DND-41 (cell line): ENCODE results near the gene DIS3L2.

Experiments
- ATAC-seq: fragments of 200-7000 bp; cut with Tn5 transposase; 3 replicates; pipeline ENCODE4 v1.9.1; 2021; ENCODE audit warnings: low read depth; ENCODE audit not compliant: insufficient read depth
- DNase-seq: peaks from one replicate; pipeline ENCODE4 v3.0.0-alpha.2; 2020
- H2AFZ ChIP-seq: 2 replicates; pipeline ENCODE4 v1.6.0; 2012; ENCODE audit warnings: low read depth, low read length
- H3K27ac ChIP-seq: 2 replicates; pipeline ENCODE4 v1.5.1; 2012; ENCODE audit warnings: low read length, inconsistent platforms
- H3K27me3 ChIP-seq: fragments of 200-600 bp; sonication (generic); 2 replicates; pipeline ENCODE4 v1.6.0; 2012; ENCODE audit warnings: low read length, mild to moderate bottlenecking, inconsistent platforms; ENCODE audit not compliant: insufficient read depth, poor library complexity
- H3K36me3 ChIP-seq: 2 replicates; pipeline ENCODE4 v1.5.1; 2012; ENCODE audit warnings: low read length, inconsistent platforms; ENCODE audit not compliant: insufficient read depth
- H3K4me1 ChIP-seq: 2 replicates; pipeline ENCODE4 v1.5.1; 2012; ENCODE audit warnings: mild to moderate bottlenecking, low read length; ENCODE audit not compliant: insufficient read depth
- H3K4me2 ChIP-seq: 2 replicates; pipeline ENCODE4 v1.6.0; 2012; ENCODE audit warnings: mild to moderate bottlenecking, moderate library complexity, low read length, inconsistent platforms; ENCODE audit not compliant: insufficient read depth
- H3K4me3 ChIP-seq, 2 experiments: fragments of 200-600 bp in 1 of 2; shearing (Covaris generic) in 1 of 2; 2 replicates each; pipeline ENCODE4 v1.5.1; 2012 to 2016; ENCODE audit warnings: inconsistent platforms in 2 of 2, low read length in 2 of 2, mild to moderate bottlenecking in 2 of 2, low read depth in 1 of 2, moderate library complexity in 1 of 2
- H3K79me2 ChIP-seq: 2 replicates; pipeline ENCODE4 v1.6.0; 2012; ENCODE audit warnings: low read length, inconsistent platforms; ENCODE audit not compliant: insufficient read depth
- H3K9ac ChIP-seq: 2 replicates; pipeline ENCODE4 v1.6.0; 2012; ENCODE audit warnings: low read depth, mild to moderate bottlenecking, inconsistent platforms, low read length, moderate library complexity
- H3K9me3 ChIP-seq: 2 replicates; pipeline ENCODE4 v1.5.1; 2012; ENCODE audit warnings: low read length, moderate library complexity, mild to moderate bottlenecking, inconsistent platforms; ENCODE audit not compliant: insufficient read depth, severe bottlenecking
- H4K20me1 ChIP-seq: 2 replicates; pipeline ENCODE4 v1.6.0; 2012; ENCODE audit warnings: low read length; ENCODE audit not compliant: insufficient read depth
- CTCF ChIP-seq: IDR thresholded peaks from 2 replicates; pipeline ENCODE4 v1.5.1; 2012; ENCODE audit warnings: borderline replicate concordance, low read length, moderate library complexity, mild to moderate bottlenecking; ENCODE audit not compliant: poor library complexity, severe bottlenecking; ENCODE audit errors: extremely low read depth
- EZH2 ChIP-seq: IDR thresholded peaks from 3 replicates; pipeline ENCODE4 v1.6.1; 2012; ENCODE audit warnings: borderline replicate concordance, low read depth, mild to moderate bottlenecking, moderate library complexity, low read length, inconsistent platforms; ENCODE audit not compliant: severe bottlenecking

The DIS3L2 gene

DNA sequence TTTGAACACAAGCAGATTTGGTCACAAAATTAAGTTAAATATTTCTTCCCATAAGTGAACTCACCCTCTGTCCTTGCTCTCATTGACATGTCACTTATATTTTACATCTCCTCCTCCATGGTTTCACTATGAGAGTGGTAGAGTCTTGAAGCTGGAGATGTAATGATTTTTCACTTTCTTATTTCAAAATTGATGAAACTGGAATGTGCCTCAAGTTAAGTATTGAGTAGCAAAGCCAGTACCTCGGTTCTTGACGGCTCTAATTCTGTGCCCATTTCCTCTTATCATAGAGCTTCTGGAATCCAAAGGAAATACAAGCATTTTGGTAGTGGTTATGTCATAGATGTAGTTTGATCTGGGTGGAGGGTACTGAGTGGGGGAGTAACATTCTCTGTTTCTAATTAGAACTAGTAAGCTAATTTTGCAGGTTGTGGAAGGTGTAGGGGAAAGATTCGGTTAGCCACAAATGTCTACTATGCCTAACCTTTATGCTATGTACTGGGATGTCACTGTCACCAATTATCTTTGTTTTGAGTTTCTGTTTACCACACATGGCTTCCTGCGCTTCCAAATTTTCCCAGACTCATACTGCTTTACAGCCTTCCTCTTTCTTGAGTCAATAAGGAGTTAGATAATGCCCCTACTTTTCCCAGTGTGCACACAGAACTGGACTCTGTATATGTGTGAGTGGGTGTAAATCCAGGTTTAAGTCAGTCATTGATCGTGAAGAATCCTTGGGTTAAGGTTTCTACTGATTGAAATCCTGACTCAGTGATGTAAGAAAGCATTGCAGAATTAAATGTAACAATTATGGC lies 96.8 kb downstream of the DIS3L2 start:
- Histone ChIP-seq H3K4me3 (no peak overlapping the region), H4K20me1 (no peaks in the 10 kb centered on the region; the same call in 1 of the 2 replicates), H3K4me2 (no peak overlapping the region), H3K27me3 (no peaks in the 10 kb centered on the region), H3K79me2 (no peaks in the 10 kb centered on the region; the same call in 1 of the 2 replicates), H3K4me1 (no peaks in the 10 kb centered on the region), H3K9ac (no peak overlapping the region), H3K36me3 (no peaks in the 10 kb centered on the region), H3K27ac (no peak overlapping the region), H3K9me3 (no peaks in the 10 kb centered on the region), H2AFZ (no peak overlapping the region)
- no peak for TF ChIP-seq CTCF
- TF ChIP-seq EZH2, result no peak
- ATAC-seq (no peak), DNase-seq (no peak)

GRCh38 chr2:232058931-232059330 lies 97.4 kb downstream of the DIS3L2 start:
- Histone ChIP-seq H3K79me2 (no peaks in the 10 kb centered on the region; the same call in none of the 2 replicates), H2AFZ (no peak overlapping the region), H3K36me3 (no peaks in the 10 kb centered on the region), H3K9ac (no peak overlapping the region), H4K20me1 (no peaks in the 10 kb centered on the region; the same call in 1 of the 2 replicates), H3K4me1 (no peaks in the 10 kb centered on the region), H3K4me2 (no peak overlapping the region), H3K27me3 (no peaks in the 10 kb centered on the region), H3K4me3 (no peak overlapping the region), H3K9me3 (no peaks in the 10 kb centered on the region), H3K27ac (no peak overlapping the region)
- TF ChIP-seq CTCF (no peak), EZH2 (no peak)
- no peak for DNase-seq
- ATAC-seq, result no peak

DNA sequence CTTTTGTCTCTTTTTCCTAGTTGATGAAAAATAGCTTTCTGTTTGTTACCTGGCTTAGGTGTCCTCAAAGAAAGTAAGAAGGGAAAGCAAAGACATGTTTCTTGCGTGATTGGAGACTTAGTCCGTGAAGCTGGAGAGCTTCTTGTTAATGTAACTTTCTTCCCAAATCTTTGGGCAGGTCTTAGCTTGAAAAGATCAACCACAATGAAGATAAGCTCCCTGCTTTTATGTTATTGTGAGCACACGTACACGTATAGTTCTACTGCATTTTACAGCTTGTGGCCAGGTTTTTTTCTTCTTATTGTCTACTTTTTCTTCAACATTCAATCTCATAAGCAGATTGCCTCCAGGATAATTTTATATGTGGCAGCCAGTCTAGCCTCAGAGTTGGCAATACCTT lies 99.8 kb downstream of the DIS3L2 start:
- peaks cover 2% of the 10 kb centered on the region for H3K79me2 ChIP-seq
- H3K36me3 ChIP-seq, result no peaks in the 10 kb centered on the region
- no peaks in the 10 kb centered on the region for H3K4me1 ChIP-seq
- TF ChIP-seq CTCF, result no peak
- TF ChIP-seq EZH2, result no peak
- no peaks in the 10 kb centered on the region for H3K27me3 ChIP-seq
- no peak overlapping the region for H3K4me2 ChIP-seq
- H3K9me3 ChIP-seq, result no peaks in the 10 kb centered on the region
- H3K27ac ChIP-seq, result no peak overlapping the region
- H2AFZ ChIP-seq, result no peak overlapping the region
- DNase-seq, result no peak
- H3K9ac ChIP-seq, result no peak overlapping the region
- no peak overlapping the region for H3K4me3 ChIP-seq
- no peak for ATAC-seq
- H4K20me1 ChIP-seq, result no peaks in the 10 kb centered on the region; the same call in 1 of the 2 replicates
